GM12878 (cell line): ENCODE results near the gene SLIT1. TPM values are rescaled to one million over a fixed set of nuclear protein-coding genes. Genes with fewer than 3 reads are reported as not detected.

Experiments used
- ATAC-seq: fragments of 200-7000 bp; cut with Tn5 transposase; 3 replicates; pipeline ENCODE4 v1.9.1; 2020; ENCODE audit warnings: mild to moderate bottlenecking, moderate library complexity
- BruUV-seq: library from RNA; stranded (reverse); fragments of 400-500 nt; replicated peaks from 2 replicates; lab custom pipeline; 2021; lab: Mats Ljungman, UMichigan
- CTCF ChIA-PET: fragments of 300-600 bp; sonication (Branson Sonifier 250); formaldehyde crosslinking; extraction: SDS; loops from one replicate; lab custom pipeline; 2021; ENCODE audit warnings: inconsistent platforms; lab: Yijun Ruan, JAX
- POLR2A ChIA-PET: fragments of 350-600 bp; formaldehyde crosslinking; extraction: SDS; loops from one replicate; lab custom pipeline; 2021; ENCODE audit warnings: inconsistent platforms; lab: Charles Lee
- RAD21 ChIA-PET: fragments of 300-600 bp; sonication (Branson Sonifier 250); formaldehyde crosslinking; loops from one replicate; lab custom pipeline; 2023; ENCODE audit warnings: antibody characterized with exemption; ENCODE audit not compliant: unreplicated experiment; lab: Charles Lee
- SMC1A ChIA-PET: fragments of 300-600 bp; sonication (Branson Sonifier 250); formaldehyde crosslinking; loops from one replicate; lab custom pipeline; 2023; ENCODE audit not compliant: unreplicated experiment, uncharacterized antibody; lab: Charles Lee
- DNase-seq: peaks from one replicate; pipeline ENCODE4 v3.0.0-alpha.2; 2011; ENCODE audit warnings: low read depth, low spot score
- FAIRE-seq: peaks from 3 replicates; lab custom pipeline; 2011; peaks lifted over from hg19 to GRCh38; lab: Jason Lieb, UNC
- H2AFZ ChIP-seq: 2 replicates; pipeline ENCODE4 v1.6.0; 2011; ENCODE audit warnings: low read depth, low read length, control low read depth; ENCODE audit not compliant: control insufficient read depth
- H3K27ac ChIP-seq: 2 replicates; pipeline ENCODE4 v1.5.1; 2011; ENCODE audit warnings: control low read depth; ENCODE audit not compliant: control insufficient read depth, insufficient read depth
- H3K27me3 ChIP-seq, 2 experiments: replicated peaks in 1 of 2; 2 replicates each; pipeline versions ENCODE4 v1.6.0 to v1.6.1; 2011; ENCODE audit warnings: low read length in 1 of 2; ENCODE audit not compliant: control insufficient read depth in 2 of 2, insufficient read depth in 2 of 2
- H3K36me3 ChIP-seq, 2 experiments: 2 replicates each; pipeline ENCODE4 v1.5.1; 2011; ENCODE audit warnings: low read length in 1 of 2; ENCODE audit not compliant: control insufficient read depth in 2 of 2, insufficient read depth in 2 of 2
- H3K4me1 ChIP-seq: 2 replicates; pipeline ENCODE4 v1.6.1; 2011; ENCODE audit warnings: mild to moderate bottlenecking, low read length, moderate library complexity, mixed read lengths; ENCODE audit not compliant: control insufficient read depth, insufficient read depth
- H3K4me2 ChIP-seq: 2 replicates; pipeline ENCODE4 v1.6.0; 2011; ENCODE audit warnings: control low read depth; ENCODE audit not compliant: control insufficient read depth, insufficient read depth
- H3K4me3 ChIP-seq: fragments of 200-600 bp; sonication (generic); 2 replicates; pipeline ENCODE4 v1.5.1; 2016
- H3K79me2 ChIP-seq: 2 replicates; pipeline ENCODE4 v1.6.0; 2011; ENCODE audit warnings: low read length; ENCODE audit not compliant: control insufficient read depth, insufficient read depth
- H3K9ac ChIP-seq: 2 replicates; pipeline ENCODE4 v1.8.0; 2011; ENCODE audit warnings: low read length, control low read depth, mixed read lengths; ENCODE audit not compliant: control insufficient read depth, insufficient read depth
- H3K9me3 ChIP-seq: replicated peaks from 3 replicates; pipeline ENCODE4 v1.5.1; 2011; ENCODE audit warnings: mild to moderate bottlenecking, low read length; ENCODE audit not compliant: control insufficient read depth, insufficient read depth
- H4K20me1 ChIP-seq: 2 replicates; pipeline ENCODE4 v1.6.0; 2011; ENCODE audit not compliant: control insufficient read depth, insufficient read depth
- EGR1 ChIP-seq, 2 experiments: IDR thresholded peaks; 1 replicate in 1 of 2; 2 replicates in 1 of 2; pipeline ENCODE4 v1.6.1; 2011 to 2012; ENCODE audit warnings: low read depth in 2 of 2, low read length in 2 of 2, borderline replicate concordance in 1 of 2, mild to moderate bottlenecking in 1 of 2, moderate library complexity in 1 of 2
- IKZF1 ChIP-seq: fragments of 450-650 bp; conservative IDR thresholded peaks from 2 replicates; pipeline ENCODE4 v1.6.1; 2017; ENCODE audit warnings: antibody characterized with exemption, mild to moderate bottlenecking
- IKZF2 ChIP-seq, 2 experiments: fragments of 450-650 bp; IDR thresholded peaks; 2 replicates each; pipeline ENCODE4 v1.6.1; 2017; ENCODE audit warnings: mild to moderate bottlenecking in 2 of 2, moderate library complexity in 2 of 2
- LARP7 ChIP-seq: fragments of 450-650 bp; IDR thresholded peaks from 2 replicates; pipeline ENCODE4 v1.6.1; 2017; ENCODE audit warnings: mild to moderate bottlenecking
- MEF2A ChIP-seq: IDR thresholded peaks from 2 replicates; pipeline ENCODE4 v1.6.1; 2011; ENCODE audit warnings: low read depth, mild to moderate bottlenecking, low read length, moderate library complexity; ENCODE audit not compliant: insufficient read depth
- MLLT1 ChIP-seq: fragments of 450-650 bp; IDR thresholded peaks from 2 replicates; pipeline ENCODE4 v1.6.1; 2016; ENCODE audit warnings: mild to moderate bottlenecking
- NR2C2 ChIP-seq: IDR thresholded peaks from 2 replicates; pipeline ENCODE4 v1.6.1; 2011; ENCODE audit warnings: borderline replicate concordance, low read depth; ENCODE audit not compliant: control insufficient read depth, insufficient read length
- POU2F2 ChIP-seq: IDR thresholded peaks from 3 replicates; pipeline ENCODE4 v1.6.1; 2011; ENCODE audit warnings: low read depth, mild to moderate bottlenecking, low read length, borderline replicate concordance
- RAD21 ChIP-seq: IDR thresholded peaks from 2 replicates; pipeline ENCODE4 v1.6.1; 2011; ENCODE audit warnings: mild to moderate bottlenecking, low read depth, low read length, moderate library complexity; ENCODE audit not compliant: insufficient read depth
- SREBF2 ChIP-seq: IDR thresholded peaks from 2 replicates; pipeline ENCODE4 v1.6.1; 2012; ENCODE audit warnings: mild to moderate bottlenecking, low read length
- SUPT20H ChIP-seq: IDR thresholded peaks from 2 replicates; pipeline ENCODE4 v1.6.1; 2011; ENCODE audit warnings: low read depth, mild to moderate bottlenecking, low read length, moderate library complexity, borderline replicate concordance; ENCODE audit not compliant: control insufficient read depth
- USF1 ChIP-seq: IDR thresholded peaks from 2 replicates; pipeline ENCODE4 v1.6.1; 2011; ENCODE audit warnings: borderline replicate concordance, low read depth, mild to moderate bottlenecking, moderate library complexity, mixed read lengths, low read length; ENCODE audit not compliant: insufficient read depth; ENCODE audit errors: extremely low read length
- ZBTB11 ChIP-seq: fragments of 450-650 bp; formaldehyde crosslinking; IDR thresholded peaks from 2 replicates; pipeline ENCODE4 v1.5.0; 2022; ENCODE audit warnings: mild to moderate bottlenecking, missing genetic modification characterization
- ZZZ3 ChIP-seq: IDR thresholded peaks from 2 replicates; pipeline ENCODE4 v1.6.1; 2011; ENCODE audit warnings: low read depth; ENCODE audit not compliant: control insufficient read depth, insufficient read length
- WGBS: methylation state at CpG from one replicate; pipeline ENCODE4 v1.1.6; 2016; ENCODE audit warnings: low lambda C conversion rate; ENCODE audit not compliant: insufficient replicate concordance, insufficient coverage; ENCODE audit errors: missing lambda C conversion rate; 5-methylcytosine and 5-hydroxymethylcytosine counted together
- in situ Hi-C: fragments of 300-500 bp; cut with MboI; formaldehyde crosslinking; loops from 9 replicates; pipeline ENCODE4 v1.14.3; 2018; ENCODE audit warnings: mixed read lengths
- intact Hi-C: fragments of 100-400 bp; cut with micrococcal nuclease; formaldehyde crosslinking; loops from one replicate; pipeline ENCODE4 v1.14.2; 2022; ENCODE audit not compliant: unreplicated experiment
- polyA plus RNA-seq, 11 experiments: library from polyadenylated mRNA; depleted of rRNA in 4 of 11; unstranded in 6 of 11; stranded (reverse) in 5 of 11; fragments of >200 nt; fragmentation: Nextera tagmentation in 4 of 11; fragmentation: Illumina TruSeq in 1 of 11; extraction: Ambion mirVana in 4 of 11; extraction: Trizol in 1 of 11; gene quantifications; 1 replicate in 1 of 11; 2 replicates in 10 of 11; pipeline versions ENCODE4 v1.2.1 to v1.2.3, GENCODE V29; 2011 to 2016; ENCODE audit warnings: inconsistent platforms in 2 of 11, missing spikeins in 2 of 11, low read depth in 1 of 11
- total RNA-seq, 4 experiments: library from RNA; depleted of rRNA in 3 of 4; stranded (reverse); fragments of >200 nt in 3 of 4; fragmentation: Illumina TruSeq in 1 of 4; extraction: Trizol in 1 of 4; gene quantifications; 2 replicates each; pipeline versions ENCODE4 v1.2.1 to v1.2.3, GENCODE V29; 2013 to 2021

SLIT1 gene
- total and polyA plus RNA-seq, 10 of the 15 experiments (the other 5 are each of a cell fraction or from before 2014, with no cell fraction given), result 0.04 to 0.19 (median 0.06) TPM; not detected in 4

- ChIA-PET CTCF (interaction anchor here (1.0 to 6.6 kb wide), 11 partner anchors 11 to 198 kb away, joined by 3 to 52 read pairs (median 4); no protein-coding TSS in a partner anchor), RAD21 (interaction anchor here (1.0 kb wide), 1 partner anchor 162 kb away, joined by 4 read pairs; no protein-coding TSS in a partner anchor), POLR2A (no interaction called here), SMC1A (interaction anchor here (1.2 to 1.9 kb wide), 5 partner anchors 10 to 198 kb away, joined by 3 to 6 read pairs (median 4); no protein-coding TSS in a partner anchor)
- Histone ChIP-seq H3K4me3 (no peak overlapping the region), H3K27ac (no peak overlapping the region), H4K20me1 (no peaks in the 10 kb centered on the region), H3K36me3 (peaks cover 0 to 4% of the 10 kb centered on the region in 2 experiments; a peak in 2 of 4 replicates), H3K9ac (no peak overlapping the region), H3K79me2 (no peaks in the 10 kb centered on the region), H3K4me2 (no peak overlapping the region), H2AFZ (no peak overlapping the region), H3K9me3 (no peaks in the 10 kb centered on the region), H3K4me1 (no peaks in the 10 kb centered on the region), H3K27me3 (no peaks in the 10 kb centered on the region)
- ATAC-seq, result no peak
- DNase-seq, result no peak
- FAIRE-seq, result no peak
- intact Hi-C loops, result no loop called here
- BruUV-seq, result no TSS peak
- WGBS, result 98% methylated on average over 4 of the region's 4 CpGs
- in situ Hi-C loops, result no loop called here
- TF ChIP-seq RAD21, result no peak
- TF ChIP-seq ZBTB11 (CRISPR knock-in tag), result no peak
- no peak for TF ChIP-seq EGR1 (IDR thresholded peaks at IDR 0.05; ENCODE audit: borderline replicate concordance in 1 of 2, low read depth in 2 of 2, low read length in 2 of 2)
- no peak for TF ChIP-seq IKZF2 (IDR thresholded peaks at IDR 0.05)
- no peak for TF ChIP-seq MLLT1
- TF ChIP-seq NR2C2, result no peak
- TF ChIP-seq SUPT20H, result no peak
- TF ChIP-seq IKZF1, result no peak
- no peak for TF ChIP-seq USF1
- no peak for TF ChIP-seq LARP7
- no peak for TF ChIP-seq POU2F2
- no peak for TF ChIP-seq MEF2A
- no peak for TF ChIP-seq ZZZ3
- TF ChIP-seq SREBF2, result no peak
Measured at GRCh38 chr10:97235353-97235752, 49.6 kb upstream of the SLIT1 start.
